ENCODE results near the gene ABCD2.

GRCh38 chr12:39574378-39574777 is 45.2 kb downstream of the ABCD2 start:
- TF ChIP-seq POLR2A (IDR thresholded peaks at IDR 0.05) (no peak), CTCF (IDR thresholded peaks at IDR 0.05) (no peak)

All from body of pancreas (tissue), 4 donors.